K562 (cell line): Measurements from ENCODE around the gene LCMT2. TPM values are rescaled to one million over a fixed set of nuclear protein-coding genes. Genes with fewer than 3 reads are reported as not detected.

Experiments
- ATAC-seq: fragments of 200-7000 bp; cut with Tn5 transposase; 3 replicates; pipeline ENCODE4 v1.9.1; 2020; ENCODE audit warnings: moderate library complexity
- BruUV-seq: library from RNA; stranded (reverse); fragments of 400-500 nt; replicated peaks from 2 replicates; lab custom pipeline; 2021; lab: Mats Ljungman, UMichigan
- CTCF ChIA-PET: fragments of 300-600 bp; formaldehyde crosslinking; extraction: SDS; loops from one replicate; lab custom pipeline; 2021; ENCODE audit warnings: low intra/inter-chr PET ratio; lab: Yijun Ruan, JAX
- POLR2A ChIA-PET: fragments of 300-600, 350-650 bp; sonication (Branson Sonifier 250); formaldehyde crosslinking; extraction: SDS; loops from one replicate; lab custom pipeline; 2021; ENCODE audit warnings: antibody characterized with exemption, inconsistent platforms; lab: Yijun Ruan, JAX
- DNase-seq, 4 experiments: peaks; one replicate each; pipeline versions ENCODE4 v3.0.0 to v3.0.0-alpha.2; 2011 to 2018; ENCODE audit warnings: low spot score in 3 of 4, mixed read lengths in 3 of 4; ENCODE audit errors: extremely low read depth in 1 of 4
- FAIRE-seq: peaks from 2 replicates; lab custom pipeline; 2011; peaks lifted over from hg19 to GRCh38; lab: Jason Lieb, UNC
- H2AFZ ChIP-seq: 2 replicates; pipeline ENCODE4 v1.6.0; 2011; ENCODE audit warnings: low read depth, low read length, control low read depth, inconsistent platforms
- H3K27ac ChIP-seq: fragments of 200-600 bp; 3 replicates; pipeline ENCODE4 v1.8.0; 2011; ENCODE audit warnings: low read depth, mild to moderate bottlenecking, control low read depth, inconsistent platforms, low read length, moderate library complexity, mixed read lengths; ENCODE audit errors: extremely low read depth
- H3K27me3 ChIP-seq, 2 experiments: fragments of 300-600 bp in 1 of 2; 2 replicates in 1 of 2; 3 replicates in 1 of 2; pipeline versions ENCODE4 v1.6.0 to v1.8.0; 2011; ENCODE audit warnings: inconsistent platforms in 2 of 2, low read length in 2 of 2, mild to moderate bottlenecking in 1 of 2, mixed read lengths in 1 of 2, moderate library complexity in 1 of 2; ENCODE audit not compliant: control insufficient read depth in 2 of 2, insufficient read depth in 2 of 2
- H3K36me3 ChIP-seq: fragments of 300-600 bp; 3 replicates; pipeline ENCODE4 v1.8.0; 2011; ENCODE audit warnings: mild to moderate bottlenecking, low read length, inconsistent platforms; ENCODE audit not compliant: control insufficient read depth, insufficient read depth
- H3K4me1 ChIP-seq, 2 experiments: fragments of 200-600 bp in 1 of 2; replicated peaks in 1 of 2; 2 replicates in 1 of 2; 3 replicates in 1 of 2; pipeline versions ENCODE4 v1.5.1 to v1.8.0; 2011; ENCODE audit warnings: inconsistent platforms in 2 of 2, low read length in 2 of 2, mild to moderate bottlenecking in 1 of 2, mixed read lengths in 1 of 2, moderate library complexity in 1 of 2; ENCODE audit not compliant: control insufficient read depth in 2 of 2, insufficient read depth in 2 of 2
- H3K4me2 ChIP-seq: 2 replicates; pipeline ENCODE4 v1.6.1; 2011; ENCODE audit warnings: low read length, control low read depth, inconsistent platforms, mixed read lengths; ENCODE audit not compliant: insufficient read depth
- H3K4me3 ChIP-seq: fragments of 200-600 bp; sonication (generic), shearing (Covaris generic); 2 replicates; pipeline ENCODE4 v1.5.1; 2016; ENCODE audit warnings: control low read depth, inconsistent platforms
- H3K79me2 ChIP-seq: fragments of 200-600 bp; 3 replicates; pipeline ENCODE4 v1.8.0; 2011; ENCODE audit warnings: low read length, inconsistent platforms; ENCODE audit not compliant: control insufficient read depth, insufficient read depth
- H3K9ac ChIP-seq, 2 experiments: 2 replicates each; pipeline versions ENCODE4 v1.6.0 to v1.6.1; 2011; ENCODE audit warnings: low read depth in 2 of 2, low read length in 2 of 2, control low read depth in 1 of 2, inconsistent platforms in 1 of 2, mild to moderate bottlenecking in 1 of 2, mixed read lengths in 1 of 2; ENCODE audit not compliant: insufficient read depth in 1 of 2
- H3K9me1 ChIP-seq: one replicate; pipeline ENCODE4 v1.6.0; 2011; ENCODE audit warnings: inconsistent platforms, mild to moderate bottlenecking, low read length, moderate library complexity; ENCODE audit not compliant: control insufficient read depth, insufficient read depth
- H3K9me3 ChIP-seq: replicated peaks from 2 replicates; pipeline ENCODE4 v1.5.1; 2011; ENCODE audit warnings: low read depth, low read length, inconsistent platforms; ENCODE audit not compliant: control insufficient read depth, insufficient read depth
- H4K20me1 ChIP-seq: replicated peaks from 2 replicates; pipeline ENCODE4 v1.6.1; 2011; ENCODE audit warnings: low read length, inconsistent platforms, mixed read lengths; ENCODE audit not compliant: control insufficient read depth, insufficient read depth
- ADNP ChIP-seq: fragments of 200-800 bp; sonication (Bioruptor generic); IDR thresholded peaks from 2 replicates; pipeline ENCODE4 v1.6.1; 2016; ENCODE audit warnings: missing genetic modification characterization, missing compliant biosample characterization
- BCOR ChIP-seq: fragments of 450-650 bp; IDR thresholded peaks from 2 replicates; pipeline ENCODE4 v1.6.1; 2016
- DEAF1 ChIP-seq: fragments of 450-650 bp; formaldehyde crosslinking; IDR thresholded peaks from 2 replicates; pipeline ENCODE4 v1.4.0; 2020; ENCODE audit warnings: mild to moderate bottlenecking, moderate library complexity
- FOXJ2 ChIP-seq: fragments of 200-800 bp; sonication (Bioruptor generic); IDR thresholded peaks from 2 replicates; pipeline ENCODE4 v1.6.1; 2016; ENCODE audit warnings: missing genetic modification characterization, missing compliant biosample characterization
- NELFE ChIP-seq: IDR thresholded peaks from 2 replicates; pipeline ENCODE4 v1.6.1; 2011; ENCODE audit warnings: mild to moderate bottlenecking; ENCODE audit not compliant: insufficient read depth, insufficient read length
- RBM25 ChIP-seq: fragments of 200-400 bp; formaldehyde crosslinking; IDR thresholded peaks from 2 replicates; pipeline ENCODE4 v1.6.1; 2018; ENCODE audit warnings: low read length, low read depth, moderate library complexity; ENCODE audit not compliant: severe bottlenecking
- ZFX ChIP-seq: sonication (generic); formaldehyde crosslinking; IDR thresholded peaks from 2 replicates; pipeline ENCODE4 v1.8.0; 2022; ENCODE audit warnings: mild to moderate bottlenecking, missing genetic modification reagents, moderate library complexity
- ZNF253 ChIP-seq: fragments of 250-450 bp; sonication (Bioruptor Pico); conservative IDR thresholded peaks from 2 replicates; pipeline ENCODE4 v1.6.1; 2021; ENCODE audit warnings: mild to moderate bottlenecking
- ZNF316 ChIP-seq: fragments of 450-650 bp; IDR thresholded peaks from 2 replicates; pipeline ENCODE4 v1.6.1; 2016
- ZNF431 ChIP-seq: sonication (generic); formaldehyde crosslinking; IDR thresholded peaks from 2 replicates; pipeline ENCODE4 v1.8.0; 2022; ENCODE audit warnings: mild to moderate bottlenecking, missing genetic modification reagents
- ZNF707 ChIP-seq: fragments of 250-450 bp; sonication (Bioruptor Pico); conservative IDR thresholded peaks from 2 replicates; pipeline ENCODE4 v1.8.0; 2022; ENCODE audit warnings: inconsistent platforms, mild to moderate bottlenecking, moderate library complexity
- WGBS: fragments of 100-300 bp; shearing (Covaris generic); methylation state at CpG from one replicate; pipeline ENCODE4 v1.1.6; 2016; ENCODE audit warnings: low coverage, mixed read lengths; ENCODE audit not compliant: insufficient coverage; ENCODE audit errors: missing lambda C conversion rate; 5-methylcytosine and 5-hydroxymethylcytosine counted together
- in situ Hi-C: fragments of 300-500 bp; cut with MboI; formaldehyde crosslinking; loops from 4 replicates; pipeline ENCODE4 v1.15.0; 2018; ENCODE audit warnings: inconsistent platforms, mixed read lengths
- intact Hi-C: fragments of 100-400 bp; cut with micrococcal nuclease; formaldehyde crosslinking; loops from 2 replicates; pipeline ENCODE4 v1.14.2; 2022
- polyA plus RNA-seq, 8 experiments: library from polyadenylated mRNA; depleted of rRNA in 4 of 8; stranded (reverse) in 5 of 8; unstranded in 3 of 8; fragments of >200 nt; fragmentation: Nextera tagmentation in 2 of 8; fragmentation: Illumina TruSeq in 1 of 8; extraction: Ambion mirVana in 2 of 8; extraction: Trizol in 1 of 8; gene quantifications; 2 replicates each; pipeline versions ENCODE4 v1.2.1 to v1.2.3, GENCODE V29; 2011 to 2014; ENCODE audit warnings: inconsistent platforms in 1 of 8, missing spikeins in 1 of 8
- total RNA-seq, 7 experiments: library from RNA; depleted of rRNA in 6 of 7; stranded (reverse); fragments of >200 nt in 6 of 7; fragmentation: Illumina TruSeq in 2 of 7; extraction: Trizol in 2 of 7; gene quantifications; 2 replicates each; pipeline versions ENCODE4 v1.2.1 to v1.2.3, GENCODE V29; 2011 to 2021; ENCODE audit warnings: low replicate concordance in 1 of 7
- TF ChIP-seq, protein P1 (sequence below): fragments of 250-450 bp; sonication (Bioruptor Pico); IDR thresholded peaks from 2 replicates; pipeline ENCODE4 v1.5.0; 2020; ENCODE audit warnings: mild to moderate bottlenecking

The LCMT2 gene
- total and polyA plus RNA-seq, 9 of the 15 experiments (the other 6 are each of a cell fraction or from before 2014, with no cell fraction given), result 2.5 to 22.3 (median 15.2) TPM

- BruUV-seq, result no TSS peak
- H3K27ac ChIP-seq, result no peak overlapping the region
- 19% methylated on average over 7 of the region's 7 CpGs for WGBS
- ATAC-seq, result no peak
- TF ChIP-seq BCOR (peak; percentile 51; the same call in 1 of the 2 replicates), ADNP (tag) (peak; percentile 52; the same call in 1 of the 2 replicates), RBM25 (peak; percentile 37), ZNF253 (CRISPR knock-in tag) (no peak)
- no peaks in the 10 kb centered on the region for H3K9me1 ChIP-seq
- CTCF ChIA-PET, result no interaction called here
- H3K9ac ChIP-seq, result no peak overlapping the region
- no peaks in the 10 kb centered on the region; a peak in 1 of 5 replicates for H3K4me1 ChIP-seq
- no peak for DNase-seq
- FAIRE-seq, result no peak
- no peaks in the 10 kb centered on the region for H3K36me3 ChIP-seq
- no peaks in the 10 kb centered on the region for H3K9me3 ChIP-seq
- in situ Hi-C loops (no loop called here), intact Hi-C loops (loop anchor here (10.0 kb wide), 1 partner anchor 576 kb away; no protein-coding TSS in a partner anchor)
- no peak overlapping the region for H3K4me3 ChIP-seq
- H4K20me1 ChIP-seq, result peaks cover 3% of the 10 kb centered on the region; the same call in 1 of the 2 replicates
- no peak overlapping the region for H3K4me2 ChIP-seq
- no peaks in the 10 kb centered on the region for H3K79me2 ChIP-seq
- POLR2A ChIA-PET, result interaction anchor here (0.9 kb wide), 1 partner anchor 50 kb away, joined by 3 read pairs; no protein-coding TSS in a partner anchor
- peaks cover 44 to 66% of the 10 kb centered on the region in 2 experiments for H3K27me3 ChIP-seq
- no peak overlapping the region for H2AFZ ChIP-seq
These were observed 49.4 kb downstream of the LCMT2 start for GRCh38 chr15:43280996-43281395.

- Histone ChIP-seq H2AFZ (no peak overlapping the region), H3K4me2 (no peak overlapping the region), H3K4me3 (no peak overlapping the region), H3K9ac (no peak overlapping the region), H3K27me3 (peaks cover 51 to 71% of the 10 kb centered on the region in 2 experiments), H3K9me3 (no peaks in the 10 kb centered on the region), H4K20me1 (no peaks in the 10 kb centered on the region; the same call in 1 of the 2 replicates), H3K79me2 (no peaks in the 10 kb centered on the region), H3K9me1 (no peaks in the 10 kb centered on the region), H3K36me3 (no peaks in the 10 kb centered on the region), H3K4me1 (no peaks in the 10 kb centered on the region; a peak in 1 of 5 replicates), H3K27ac (no peak overlapping the region)
- 0% methylated on average over 7 of the region's 7 CpGs for WGBS
- intact Hi-C loops, result no loop called here
- ChIA-PET CTCF (no interaction called here), POLR2A (interaction anchor here (0.6 kb wide), 2 partner anchors 12 to 45 kb away, joined by 3 to 5 read pairs; no protein-coding TSS in a partner anchor)
- no TSS peak for BruUV-seq
- FAIRE-seq, result no peak
- ATAC-seq, result no peak
- in situ Hi-C loops, result loop anchor here (5.0 to 10.0 kb wide), 2 partner anchors 72 to 565 kb away; no protein-coding TSS in a partner anchor
- no peak for DNase-seq
- TF ChIP-seq, protein P1, sequence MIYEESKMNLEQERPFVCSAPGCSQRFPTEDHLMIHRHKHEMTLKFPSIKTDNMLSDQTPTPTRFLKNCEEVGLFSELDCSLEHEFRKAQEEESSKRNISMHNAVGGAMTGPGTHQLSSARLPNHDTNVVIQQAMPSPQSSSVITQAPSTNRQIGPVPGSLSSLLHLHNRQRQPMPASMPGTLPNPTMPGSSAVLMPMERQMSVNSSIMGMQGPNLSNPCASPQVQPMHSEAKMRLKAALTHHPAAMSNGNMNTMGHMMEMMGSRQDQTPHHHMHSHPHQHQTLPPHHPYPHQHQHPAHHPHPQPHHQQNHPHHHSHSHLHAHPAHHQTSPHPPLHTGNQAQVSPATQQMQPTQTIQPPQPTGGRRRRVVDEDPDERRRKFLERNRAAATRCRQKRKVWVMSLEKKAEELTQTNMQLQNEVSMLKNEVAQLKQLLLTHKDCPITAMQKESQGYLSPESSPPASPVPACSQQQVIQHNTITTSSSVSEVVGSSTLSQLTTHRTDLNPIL (CRISPR knock-in tag), result no peak
- TF ChIP-seq ZNF316 (no peak), ZFX (CRISPR knock-in tag) (no peak), DEAF1 (CRISPR knock-in tag) (no peak), ZNF707 (no peak), FOXJ2 (tag) (no peak), NELFE (no peak), ZNF431 (no peak)
These were observed 50.9 kb downstream of the LCMT2 start for GRCh38 chr15:43279496-43279895.
